CD14-positive monocyte (primary cell): ENCODE data around the gene RIBC2. TPM values are rescaled to one million over a fixed set of nuclear protein-coding genes. Genes with fewer than 3 reads are reported as not detected.

Experiments used
- DNase-seq, 3 donors: peaks; one replicate each; pipeline ENCODE4 v3.0.0-alpha.2; 2011 to 2022
- H2AFZ ChIP-seq: 2 replicates; pipeline ENCODE4 v1.6.0; 2012; ENCODE audit warnings: mild to moderate bottlenecking, low read depth, low read length, inconsistent platforms; ENCODE audit not compliant: insufficient read depth, poor library complexity, severe bottlenecking
- H3K27ac ChIP-seq, 2 donors: 1 replicate in 1 of 2; 2 replicates in 1 of 2; pipeline ENCODE4 v1.5.1; 2012 to 2013; ENCODE audit warnings: low read length in 2 of 2, control low read depth in 1 of 2, inconsistent platforms in 1 of 2, low read depth in 1 of 2, mild to moderate bottlenecking in 1 of 2
- H3K27me3 ChIP-seq, 2 donors: one replicate each; pipeline versions ENCODE4 v1.6.0 to v1.6.1; 2011 to 2013; ENCODE audit warnings: low read length in 2 of 2; ENCODE audit not compliant: control insufficient read depth in 2 of 2, insufficient read depth in 2 of 2
- H3K36me3 ChIP-seq, 2 donors: replicated peaks in 1 of 2; 1 replicate in 1 of 2; 2 replicates in 1 of 2; pipeline versions ENCODE4 v1.5.1 to v1.6.1; 2012 to 2013; ENCODE audit warnings: low read length in 2 of 2, control low read depth in 1 of 2, inconsistent platforms in 1 of 2, mild to moderate bottlenecking in 1 of 2; ENCODE audit not compliant: insufficient read depth in 2 of 2, control insufficient read depth in 1 of 2
- H3K4me1 ChIP-seq, 2 donors: 1 replicate in 1 of 2; 2 replicates in 1 of 2; pipeline versions ENCODE4 v1.5.1 to v1.6.1; 2012 to 2013; ENCODE audit warnings: low read length in 2 of 2, control low read depth in 1 of 2, inconsistent platforms in 1 of 2, mild to moderate bottlenecking in 1 of 2, moderate library complexity in 1 of 2; ENCODE audit not compliant: insufficient read depth in 2 of 2, control insufficient read depth in 1 of 2
- H3K4me2 ChIP-seq: replicated peaks from 2 replicates; pipeline ENCODE3; 2012; ENCODE audit warnings: low read length, moderate library complexity, mild to moderate bottlenecking; ENCODE audit not compliant: poor library complexity, severe bottlenecking; ENCODE audit errors: extremely low read depth
- H3K4me3 ChIP-seq, 3 experiments: fragments of 200-600 bp in 1 of 3; sonication (generic) in 1 of 3; replicated peaks in 1 of 3; 1 replicate in 2 of 3; 2 replicates in 1 of 3; pipeline ENCODE4 v1.5.1; 2011 to 2013; ENCODE audit warnings: low read length in 3 of 3, mild to moderate bottlenecking in 3 of 3, control low read depth in 2 of 3, low read depth in 2 of 3, inconsistent platforms in 1 of 3, moderate library complexity in 1 of 3
- H3K79me2 ChIP-seq: 2 replicates; pipeline ENCODE4 v1.6.0; 2012; ENCODE audit warnings: mild to moderate bottlenecking, control low read depth, inconsistent platforms, low read length, moderate library complexity; ENCODE audit not compliant: insufficient read depth
- H3K9ac ChIP-seq: 2 replicates; pipeline ENCODE4 v1.6.0; 2017; ENCODE audit warnings: low read length, mild to moderate bottlenecking; ENCODE audit not compliant: insufficient read depth, poor library complexity, severe bottlenecking
- H3K9me3 ChIP-seq, 2 donors: replicated peaks in 1 of 2; 1 replicate in 1 of 2; 2 replicates in 1 of 2; pipeline versions ENCODE4 v1.5.1 to v1.6.1; 2012 to 2013; ENCODE audit warnings: low read length in 2 of 2, control low read depth in 1 of 2; ENCODE audit not compliant: control insufficient read depth in 1 of 2, insufficient read depth in 1 of 2
- H4K20me1 ChIP-seq: 2 replicates; pipeline ENCODE4 v1.6.0; 2012; ENCODE audit warnings: mild to moderate bottlenecking, low read length, control low read depth, moderate library complexity; ENCODE audit not compliant: insufficient read depth
- H3K27ac Mint-ChIP-seq, 7 donors: one replicate each; pipeline ENCODE4 v1.8.0; 2020; ENCODE audit warnings: mild to moderate bottlenecking in 7 of 7, mixed read lengths in 7 of 7, moderate library complexity in 6 of 7, inconsistent platforms in 2 of 7
- H3K27me3 Mint-ChIP-seq, 3 donors: one replicate each; pipeline ENCODE4 v1.8.0; 2021 to 2022; ENCODE audit warnings: low read depth in 3 of 3, mild to moderate bottlenecking in 3 of 3, mixed read lengths in 3 of 3, moderate library complexity in 3 of 3, inconsistent platforms in 1 of 3
- H3K36me3 Mint-ChIP-seq, 2 donors: one replicate each; pipeline ENCODE4 v1.8.0; 2020; ENCODE audit warnings: mixed read lengths in 2 of 2, inconsistent platforms in 1 of 2, mild to moderate bottlenecking in 1 of 2
- H3K4me1 Mint-ChIP-seq: one replicate; pipeline ENCODE4 v1.8.0; 2020; ENCODE audit warnings: mild to moderate bottlenecking, mixed read lengths
- H3K4me3 Mint-ChIP-seq, 2 donors: one replicate each; pipeline ENCODE4 v1.8.0; 2020; ENCODE audit warnings: mild to moderate bottlenecking in 2 of 2, mixed read lengths in 2 of 2, moderate library complexity in 1 of 2
- H3K9me3 Mint-ChIP-seq, 7 donors: one replicate each; pipeline ENCODE4 v1.8.0; 2020 to 2022; ENCODE audit warnings: mixed read lengths in 7 of 7, mild to moderate bottlenecking in 6 of 7, moderate library complexity in 6 of 7, inconsistent platforms in 2 of 7
- CTCF ChIP-seq: fragments of 200-600 bp; IDR thresholded peaks from one replicate; pipeline ENCODE4 v1.8.0; 2022; ENCODE audit warnings: antibody characterized with exemption, mild to moderate bottlenecking
- WGBS: methylation state at CpG from one replicate; pipeline ENCODE4 v1.1.5; 2013; ENCODE audit warnings: missing lambda C conversion rate; ENCODE audit not compliant: insufficient coverage; 5-methylcytosine and 5-hydroxymethylcytosine counted together
- intact Hi-C, 2 donors: fragments of 100-400 bp; cut with micrococcal nuclease; formaldehyde crosslinking; loops; one replicate each; pipeline versions ENCODE4 v1.15.0 to v1.15.1; 2023
- polyA plus RNA-seq, 3 donors: library from polyadenylated mRNA; depleted of rRNA in 1 of 3; unstranded in 2 of 3; stranded (reverse) in 1 of 3; fragments of 300-500 nt in 2 of 3; fragments of >200 nt in 1 of 3; fragmentation: Illumina TruSeq in 2 of 3; gene quantifications; 1 replicate in 2 of 3; 2 replicates in 1 of 3; pipeline ENCODE4 v1.2.3, GENCODE V29; 2012 to 2021

RIBC2 gene
- polyA plus RNA-seq, 3 donors: not detected

- no peak overlapping the region for H3K4me3 ChIP-seq
- H3K27me3 ChIP-seq: no peaks in the 10 kb centered on the region
- H3K27ac ChIP-seq: no peak overlapping the region
- no peak for DNase-seq
- intact Hi-C loops: no loop called here
- no peak overlapping the region for H3K4me2 ChIP-seq
- H4K20me1 ChIP-seq: no peaks in the 10 kb centered on the region
- Mint-ChIP-seq H3K9me3 (peaks cover 0 to 9% (median 3%) of the 10 kb centered on the region in 7 donors), H3K27me3 (peaks cover 0 to 9% (median 0%) of the 10 kb centered on the region in 3 donors), H3K4me3 (no peak overlapping the region), H3K36me3 (no peaks in the 10 kb centered on the region), H3K4me1 (peaks cover 2% of the 10 kb centered on the region), H3K27ac (no peak overlapping the region)
- H3K9ac ChIP-seq: no peak overlapping the region
- no peaks in the 10 kb centered on the region for H3K79me2 ChIP-seq
- TF ChIP-seq CTCF: no peak
- WGBS: 80% methylated on average over 1 of the region's 8 CpGs
- H3K9me3 ChIP-seq: no peaks in the 10 kb centered on the region
- no peak overlapping the region for H2AFZ ChIP-seq
- no peaks in the 10 kb centered on the region for H3K36me3 ChIP-seq
- no peaks in the 10 kb centered on the region for H3K4me1 ChIP-seq
These were observed 56.0 kb downstream of the RIBC2 start for GRCh38 chr22:45469281-45470073.

GRCh38 chr22:45470871-45471270 lies 57.4 kb downstream of the RIBC2 start:
- H3K4me2 ChIP-seq: no peak overlapping the region

More at GRCh38 chr22:45470871-45471270, 57.4 kb downstream of the RIBC2 start:
- DNase-seq: no peak
- H3K9ac ChIP-seq: no peak overlapping the region
- no peaks in the 10 kb centered on the region for H4K20me1 ChIP-seq
- peaks cover 4% of the 10 kb centered on the region for H3K4me1 Mint-ChIP-seq
- H3K27me3 Mint-ChIP-seq: peaks cover 0 to 4% (median 2%) of the 10 kb centered on the region in 3 donors
- no peaks in the 10 kb centered on the region for H3K79me2 ChIP-seq
- 90% methylated on average over 7 of the region's 11 CpGs for WGBS
- H3K4me3 ChIP-seq: no peak overlapping the region
- H3K9me3 Mint-ChIP-seq: peaks cover 0 to 9% (median 2%) of the 10 kb centered on the region in 7 donors
- no peak overlapping the region for H2AFZ ChIP-seq
- no peaks in the 10 kb centered on the region for H3K27me3 ChIP-seq
- H3K36me3 ChIP-seq: no peaks in the 10 kb centered on the region
- no peak for TF ChIP-seq CTCF
- no peak overlapping the region for H3K27ac Mint-ChIP-seq
- no peak overlapping the region for H3K27ac ChIP-seq
- H3K4me1 ChIP-seq: no peaks in the 10 kb centered on the region
- no peak overlapping the region for H3K4me3 Mint-ChIP-seq
- no peaks in the 10 kb centered on the region for H3K36me3 Mint-ChIP-seq
- H3K9me3 ChIP-seq: no peaks in the 10 kb centered on the region
- intact Hi-C loops: no loop called here
